Body of pancreas (tissue), 4 donors: ENCODE results near the gene SEC24A. TPM values are rescaled to one million over a fixed set of nuclear protein-coding genes. Genes with fewer than 3 reads are reported as not detected.

Experiments used
- ATAC-seq: fragments of 150-250 bp; one replicate; pipeline ENCODE4 v1.9.1; 2016
- DNase-seq, 4 donors: peaks; one replicate each; pipeline ENCODE4 v3.0.0-alpha.2; 2019
- H3K27ac ChIP-seq, 4 donors: fragments of 200-600 bp; sonication (generic); 1 replicate in 3 of 4; 2 replicates in 1 of 4; pipeline versions ENCODE4 v1.5.1 to v1.6.1; 2016 to 2019; ENCODE audit warnings: mild to moderate bottlenecking in 1 of 4, mixed read lengths in 1 of 4, moderate library complexity in 1 of 4
- H3K27me3 ChIP-seq, 2 donors: fragments of 200-600 bp; sonication (generic); one replicate each; pipeline ENCODE4 v1.6.0; 2016; ENCODE audit warnings: mild to moderate bottlenecking in 1 of 2
- H3K36me3 ChIP-seq, 2 donors: fragments of 200-600 bp; sonication (generic); replicated peaks in 1 of 2; 2 replicates each; pipeline ENCODE4 v1.5.1; 2016; ENCODE audit warnings: low read depth in 2 of 2; ENCODE audit not compliant: insufficient read depth in 1 of 2
- H3K4me1 ChIP-seq: fragments of 200-600 bp; sonication (generic); one replicate; pipeline ENCODE4 v1.6.0; 2016
- H3K4me3 ChIP-seq, 2 donors: fragments of 200-600 bp; sonication (generic); 1 replicate in 1 of 2; 2 replicates in 1 of 2; pipeline ENCODE4 v1.5.1; 2016 to 2019
- H3K9me3 ChIP-seq, 3 donors: fragments of 200-600 bp; sonication (generic); 1 replicate in 2 of 3; 2 replicates in 1 of 3; pipeline ENCODE4 v1.5.1; 2016
- CTCF ChIP-seq, 7 experiments: fragments of 450-650 bp in 4 of 7; fragments of 200-600 bp in 3 of 7; sonication (generic) in 3 of 7; IDR thresholded peaks; one replicate each; pipeline ENCODE4 v1.5.1; 2016 to 2019; ENCODE audit warnings: antibody characterized with exemption in 7 of 7
- POLR2A ChIP-seq, 3 donors: fragments of 450-650 bp; IDR thresholded peaks; one replicate each; pipeline ENCODE4 v1.6.1; 2016; ENCODE audit warnings: antibody characterized with exemption in 3 of 3, mild to moderate bottlenecking in 2 of 3
- WGBS, 2 donors: methylation state at CpG; one replicate each; pipeline ENCODE4 v1.1.5; 2017; 5-methylcytosine and 5-hydroxymethylcytosine counted together
- intact Hi-C: fragments of 100-400 bp; cut with DNase I; formaldehyde crosslinking; loops from one replicate; pipeline ENCODE4 v1.15.1; 2023
- total RNA-seq, 2 donors: library from RNA; depleted of rRNA; stranded (reverse); fragments of >200 nt; gene quantifications; one replicate each; pipeline ENCODE4 v1.1.0, GENCODE V29; 2016

Gene SEC24A
- total RNA-seq, 2 donors from 2014 or later, result 10.2 to 12.2 TPM

DNA sequence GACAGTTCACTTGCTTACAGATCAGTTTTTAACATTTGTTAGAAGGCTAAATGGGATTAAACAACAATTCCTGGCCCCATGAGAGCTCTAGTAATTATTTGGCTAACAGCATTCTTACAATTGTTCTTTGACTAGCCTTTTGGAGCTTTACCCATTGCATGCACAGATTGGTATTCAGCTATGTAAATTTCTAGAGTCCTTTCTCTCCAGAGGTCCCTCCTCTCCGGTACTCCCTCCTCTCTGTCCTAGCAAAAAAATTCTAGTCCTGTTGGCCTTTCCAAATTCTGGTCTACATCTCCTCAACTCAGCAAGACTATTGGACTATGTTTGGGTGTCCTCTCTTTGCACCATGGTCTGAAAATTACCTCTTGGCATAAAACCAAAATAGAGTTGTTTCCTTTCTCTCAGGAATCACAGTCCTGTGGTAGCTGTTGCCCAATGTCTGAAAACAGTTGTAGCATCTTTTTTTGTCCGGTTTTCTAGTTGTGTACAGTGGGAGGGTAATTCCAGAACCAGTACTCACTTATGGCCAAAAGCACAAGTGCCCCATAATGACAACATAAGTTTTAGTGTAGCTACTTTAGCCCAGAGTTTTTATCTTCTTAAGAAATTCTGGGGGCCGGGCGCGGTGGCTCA is 34.0 kb upstream of the SEC24A start:
- Histone ChIP-seq H3K4me1 (no peaks in the 10 kb centered on the region), H3K27ac (no peak overlapping the region), H3K36me3 (peaks cover 2 to 33% of the 10 kb centered on the region in 2 donors), H3K9me3 (no peaks in the 10 kb centered on the region), H3K27me3 (no peaks in the 10 kb centered on the region), H3K4me3 (no peak overlapping the region)
- TF ChIP-seq POLR2A (IDR thresholded peaks at IDR 0.05) (no peak), CTCF (IDR thresholded peaks at IDR 0.05) (no peak)
- intact Hi-C loops, result no loop called here
- WGBS, 2 donors, result 92 to 97% methylated on average over 5 of the region's 5 CpGs
- ATAC-seq (no peak), DNase-seq (no peak)

DNA sequence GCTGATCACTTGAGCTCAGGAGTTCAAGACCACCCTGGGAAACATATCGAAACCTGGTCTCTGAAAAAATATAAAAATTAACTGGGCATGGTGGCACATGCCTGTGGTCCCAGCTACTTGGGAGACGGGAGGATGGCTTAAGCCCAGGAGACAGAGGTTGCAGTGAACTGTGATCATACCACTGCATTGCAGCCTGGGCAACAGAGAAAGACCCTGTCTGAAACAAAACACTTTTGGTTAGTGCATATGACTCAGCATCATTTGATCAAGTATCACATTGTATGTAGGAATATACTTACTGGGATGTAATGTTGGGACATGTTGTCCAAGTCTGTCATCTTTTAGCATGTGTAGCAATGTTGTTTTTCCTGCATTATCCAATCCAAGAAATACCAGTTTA is 28.0 kb upstream of the SEC24A start:
- WGBS, 2 donors, result 94% methylated on average over 2 of the region's 2 CpGs
- peaks cover 17 to 32% of the 10 kb centered on the region in 2 donors for H3K36me3 ChIP-seq
- ATAC-seq, result no peak

DNA sequence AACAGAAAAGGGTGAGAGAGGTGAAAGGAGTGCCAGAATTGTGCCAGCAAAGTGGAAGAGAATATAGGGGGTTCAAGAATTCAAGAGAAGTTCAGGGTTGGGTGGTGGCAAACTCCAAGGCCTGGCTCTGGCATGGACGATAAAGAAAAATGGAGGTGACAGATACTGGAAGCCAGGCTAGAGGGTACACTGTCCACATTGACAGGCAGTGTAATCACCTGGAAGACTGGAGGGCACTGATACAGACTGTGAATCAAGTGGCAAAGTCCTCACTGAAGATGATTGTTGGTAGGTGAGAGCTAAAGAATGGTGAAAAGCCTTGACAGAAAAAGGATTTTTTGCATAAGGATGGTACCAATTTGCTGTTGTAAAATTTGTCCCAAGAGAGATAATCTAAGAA is 23.0 kb upstream of the SEC24A start:
- no peak for ATAC-seq
- no peak for DNase-seq
- no peaks in the 10 kb centered on the region for H3K27me3 ChIP-seq
- no peaks in the 10 kb centered on the region for H3K9me3 ChIP-seq
- H3K36me3 ChIP-seq, result peaks cover 6 to 10% of the 10 kb centered on the region in 2 donors
- no peak overlapping the region for H3K4me3 ChIP-seq
- intact Hi-C loops, result no loop called here
- WGBS, 2 donors, result 58 to 77% methylated on average over 1 of the region's 1 CpG
- H3K27ac ChIP-seq, result peak overlapping the region in 3 of 4 donors; percentile 60 to 85 (median 78)
- no peak for TF ChIP-seq POLR2A (IDR thresholded peaks at IDR 0.05)
- no peak for TF ChIP-seq CTCF (IDR thresholded peaks at IDR 0.05)
- H3K4me1 ChIP-seq, result peaks cover 29% of the 10 kb centered on the region

More for the DNA sequence above, 28.0 kb upstream of the SEC24A start:
- Histone ChIP-seq H3K4me1 (peaks cover 13% of the 10 kb centered on the region), H3K27ac (no peak overlapping the region), H3K4me3 (no peak overlapping the region), H3K9me3 (no peaks in the 10 kb centered on the region), H3K27me3 (no peaks in the 10 kb centered on the region)
- TF ChIP-seq CTCF (IDR thresholded peaks at IDR 0.05) (no peak), POLR2A (IDR thresholded peaks at IDR 0.05) (no peak)
- DNase-seq, result no peak
- intact Hi-C loops, result no loop called here

DNA sequence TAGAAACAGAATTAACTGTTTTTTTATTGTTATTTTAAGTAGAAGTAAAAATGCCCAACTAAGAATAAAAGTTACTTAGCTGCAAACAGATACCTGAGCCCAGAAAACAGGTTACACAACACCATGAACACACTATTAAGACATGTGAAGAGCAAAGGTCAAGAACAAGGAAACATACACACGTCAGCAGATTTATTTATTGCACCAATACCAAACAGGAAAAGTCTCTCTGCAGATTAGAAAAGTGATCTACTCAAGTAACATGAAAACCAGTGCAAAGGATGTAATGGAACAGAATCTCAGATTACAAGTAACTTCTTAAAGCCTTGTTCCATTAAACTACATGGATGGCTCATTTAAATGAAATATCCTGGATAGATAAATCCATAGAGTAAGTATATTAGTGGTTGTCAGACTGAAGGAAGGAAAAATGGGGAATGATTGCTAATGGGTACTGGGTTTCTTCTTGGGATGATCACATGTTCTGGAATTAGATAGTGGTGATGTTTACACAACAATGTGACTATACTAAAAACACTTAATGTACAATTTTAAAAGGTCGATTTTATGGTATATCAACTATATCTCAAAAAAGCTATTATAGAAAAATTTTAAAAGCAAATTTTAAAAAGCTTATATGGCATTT is 22.1 kb upstream of the SEC24A start:
- no peaks in the 10 kb centered on the region for H3K9me3 ChIP-seq
- H3K27ac ChIP-seq, result peak overlapping the region; percentile 2 to 85 (median 69)
- 27 to 32% methylated on average over 2 of the region's 2 CpGs for WGBS, 2 donors
- peaks cover 36% of the 10 kb centered on the region for H3K4me1 ChIP-seq
- intact Hi-C loops, result no loop called here
- TF ChIP-seq POLR2A (IDR thresholded peaks at IDR 0.05), result no peak
- no peak for TF ChIP-seq CTCF (IDR thresholded peaks at IDR 0.05)
- no peaks in the 10 kb centered on the region for H3K27me3 ChIP-seq
- peaks cover 0 to 4% of the 10 kb centered on the region in 2 donors for H3K36me3 ChIP-seq
- no peak overlapping the region for H3K4me3 ChIP-seq
- ATAC-seq (peak; percentile 95), DNase-seq (peak in 1 of 4 donors; percentile 46)
